Activated T-cell treated with anti-CD3 and anti-CD28 coated beads, Interleukin-2, amount 50 U/mL, for 72 hours (primary cell): Measurements from ENCODE around the gene TBCD. TPM values are rescaled to one million over a fixed set of nuclear protein-coding genes. Genes with fewer than 3 reads are reported as not detected.

Experiments
- ATAC-seq, 2 donors: fragments of 150-1000 bp; cut with Tn5 transposase; replicated peaks in 1 of 2; 2 replicates each; pipeline ENCODE4 v1.10.0; 2021; ENCODE audit warnings: moderate library complexity in 2 of 2, mild to moderate bottlenecking in 1 of 2
- DNase-seq, 2 donors: peaks; one replicate each; pipeline ENCODE4 v3.0.0; 2021 to 2022; ENCODE audit warnings: mixed read lengths in 1 of 2
- H3K27ac Mint-ChIP-seq: one replicate; pipeline ENCODE4 v1.8.0; 2022; ENCODE audit warnings: mild to moderate bottlenecking, moderate library complexity, mixed read lengths
- H3K27me3 Mint-ChIP-seq: one replicate; pipeline ENCODE4 v1.8.0; 2022; ENCODE audit warnings: low read depth, mixed read lengths
- H3K36me3 Mint-ChIP-seq, 2 donors: one replicate each; pipeline ENCODE4 v1.8.0; 2022; ENCODE audit warnings: mixed read lengths in 2 of 2, mild to moderate bottlenecking in 1 of 2; ENCODE audit not compliant: insufficient read depth in 2 of 2
- H3K4me1 Mint-ChIP-seq: one replicate; pipeline ENCODE4 v1.8.0; 2022; ENCODE audit warnings: low read depth, mixed read lengths
- H3K4me3 Mint-ChIP-seq, 2 donors: one replicate each; pipeline ENCODE4 v1.8.0; 2022; ENCODE audit warnings: mild to moderate bottlenecking in 2 of 2, mixed read lengths in 2 of 2, moderate library complexity in 2 of 2
- H3K9me3 Mint-ChIP-seq, 2 donors: one replicate each; pipeline ENCODE4 v1.8.0; 2022; ENCODE audit warnings: mixed read lengths in 2 of 2
- total RNA-seq, 2 donors: library from RNA; stranded (reverse); gene quantifications; one replicate each; pipeline ENCODE4 v1.2.3, GENCODE V29; 2022

The TBCD gene
- total RNA-seq, 2 donors from 2014 or later: 112 to 134 TPM

GRCh38 chr17:82716203-82717010 lies 35.5 kb upstream of the TBCD start, which contains the start of gene FN3KRP:
Gene FN3KRP (plus strand): TSS chr17:82716706. CDS start chr17:82716756, 50 bp downstream.
- Mint-ChIP-seq H3K36me3 (peaks cover 2% of the 10 kb centered on the region in 2 donors), H3K27me3 (no peaks in the 10 kb centered on the region), H3K4me3 (peak within 1 kb of the TSS; percentile 87 to 98), H3K9me3 (no peaks in the 10 kb centered on the region), H3K4me1 (peaks cover 12% of the 10 kb centered on the region), H3K27ac (peak within 1 kb of the TSS; percentile 36)
- ATAC-seq (peak; percentile 92), DNase-seq (peak; percentile 91 to 94)

DNA sequence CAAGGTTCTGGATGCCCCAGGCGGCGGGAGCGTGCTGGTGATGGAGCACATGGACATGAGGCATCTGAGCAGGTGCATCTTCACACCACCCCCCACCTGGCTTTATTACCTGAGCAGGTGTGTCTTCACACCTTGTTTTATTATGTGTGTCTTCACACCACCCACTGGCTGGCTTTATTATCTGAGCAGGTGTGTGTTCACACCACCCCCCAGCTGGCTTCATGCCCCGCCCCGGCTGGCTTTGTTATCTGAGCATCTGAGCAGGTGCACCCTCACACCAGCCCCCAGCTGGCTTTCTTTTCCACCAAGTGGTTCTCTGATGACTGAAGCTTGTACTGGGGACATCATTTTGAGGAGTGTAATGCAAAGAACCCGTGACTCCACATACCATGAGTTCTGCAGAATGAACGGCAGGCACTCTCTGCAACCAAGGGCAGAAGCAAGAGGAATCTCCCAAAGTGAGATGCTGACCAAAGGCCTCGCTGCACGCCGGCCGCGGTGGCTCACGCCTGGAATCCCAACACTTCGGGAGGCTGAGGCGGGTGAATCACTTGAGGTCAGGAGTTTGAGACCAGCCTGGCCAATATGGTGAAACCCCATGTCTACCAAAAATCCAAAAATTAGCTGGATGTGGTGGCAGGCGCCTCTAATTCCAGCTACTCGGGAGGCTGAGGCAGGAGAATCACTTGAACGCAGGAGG lies 32.7 kb upstream of the TBCD start:
- Mint-ChIP-seq H3K4me1 (peaks cover 12% of the 10 kb centered on the region), H3K27me3 (no peaks in the 10 kb centered on the region), H3K4me3 (no peak overlapping the region), H3K9me3 (no peaks in the 10 kb centered on the region), H3K36me3 (peaks cover 7 to 12% of the 10 kb centered on the region in 2 donors), H3K27ac (no peak overlapping the region)
- ATAC-seq (no peak), DNase-seq (no peak)

GRCh38 chr17:82720204-82720603 lies 31.7 kb upstream of the TBCD start:
- Mint-ChIP-seq H3K9me3 (no peaks in the 10 kb centered on the region), H3K27me3 (no peaks in the 10 kb centered on the region), H3K27ac (no peak overlapping the region), H3K4me1 (peaks cover 12% of the 10 kb centered on the region), H3K36me3 (peaks cover 7 to 12% of the 10 kb centered on the region in 2 donors), H3K4me3 (no peak overlapping the region)
- DNase-seq (no peak), ATAC-seq (no peak)

DNA sequence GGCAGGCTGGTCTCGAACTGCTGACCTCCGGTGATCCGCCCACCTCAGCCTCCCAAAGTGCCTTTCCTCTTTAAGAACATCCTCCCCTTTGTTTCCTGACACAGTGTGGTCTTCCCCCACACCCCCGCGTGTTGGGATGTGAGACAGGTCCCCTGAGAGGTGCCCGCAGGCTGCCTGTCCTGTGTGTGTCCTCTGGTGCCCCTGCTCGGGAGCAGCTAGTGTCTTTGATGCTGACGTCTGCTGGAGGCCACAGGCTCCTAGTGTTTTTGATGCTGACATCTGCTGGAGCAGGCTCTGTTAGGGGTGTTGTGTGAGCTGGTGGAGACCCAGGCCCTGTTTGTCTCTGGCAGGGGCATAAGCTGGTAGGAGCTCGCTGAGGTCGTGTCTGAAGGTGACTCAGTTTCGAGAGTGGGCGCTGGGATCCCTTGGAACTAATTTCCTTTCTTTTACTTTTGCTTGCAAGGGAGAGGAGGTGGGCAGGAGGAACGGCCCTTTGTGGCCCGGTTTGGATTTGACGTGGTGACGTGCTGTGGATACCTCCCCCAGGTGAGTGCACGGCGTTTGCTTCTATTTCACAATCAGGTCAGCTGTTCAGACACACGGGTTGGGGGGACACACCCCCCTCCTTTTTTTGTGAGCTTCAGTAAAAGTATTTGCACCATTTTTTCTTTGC lies 29.4 kb upstream of the TBCD start:
- Mint-ChIP-seq H3K36me3 (peaks cover 7 to 10% of the 10 kb centered on the region in 2 donors), H3K9me3 (no peaks in the 10 kb centered on the region), H3K27me3 (no peaks in the 10 kb centered on the region), H3K27ac (no peak overlapping the region), H3K4me3 (no peak overlapping the region), H3K4me1 (peaks cover 8% of the 10 kb centered on the region)
- ATAC-seq (no peak), DNase-seq (no peak)

GRCh38 chr17:82723169-82723807 lies 28.6 kb upstream of the TBCD start:
- no peak for ATAC-seq
- Mint-ChIP-seq H3K9me3 (no peaks in the 10 kb centered on the region), H3K27ac (no peak overlapping the region), H3K4me1 (peaks cover under 1% of the 10 kb centered on the region), H3K27me3 (no peaks in the 10 kb centered on the region), H3K36me3 (peaks cover 6 to 10% of the 10 kb centered on the region in 2 donors), H3K4me3 (no peak overlapping the region)
- DNase-seq: no peak

GRCh38 chr17:82726427-82726826 lies 25.4 kb upstream of the TBCD start:
- DNase-seq (no peak), ATAC-seq (no peak)
- Mint-ChIP-seq H3K36me3 (peaks cover 6 to 15% of the 10 kb centered on the region in 2 donors), H3K27me3 (no peaks in the 10 kb centered on the region), H3K4me3 (no peak overlapping the region), H3K27ac (no peak overlapping the region), H3K9me3 (no peaks in the 10 kb centered on the region), H3K4me1 (no peaks in the 10 kb centered on the region)

DNA sequence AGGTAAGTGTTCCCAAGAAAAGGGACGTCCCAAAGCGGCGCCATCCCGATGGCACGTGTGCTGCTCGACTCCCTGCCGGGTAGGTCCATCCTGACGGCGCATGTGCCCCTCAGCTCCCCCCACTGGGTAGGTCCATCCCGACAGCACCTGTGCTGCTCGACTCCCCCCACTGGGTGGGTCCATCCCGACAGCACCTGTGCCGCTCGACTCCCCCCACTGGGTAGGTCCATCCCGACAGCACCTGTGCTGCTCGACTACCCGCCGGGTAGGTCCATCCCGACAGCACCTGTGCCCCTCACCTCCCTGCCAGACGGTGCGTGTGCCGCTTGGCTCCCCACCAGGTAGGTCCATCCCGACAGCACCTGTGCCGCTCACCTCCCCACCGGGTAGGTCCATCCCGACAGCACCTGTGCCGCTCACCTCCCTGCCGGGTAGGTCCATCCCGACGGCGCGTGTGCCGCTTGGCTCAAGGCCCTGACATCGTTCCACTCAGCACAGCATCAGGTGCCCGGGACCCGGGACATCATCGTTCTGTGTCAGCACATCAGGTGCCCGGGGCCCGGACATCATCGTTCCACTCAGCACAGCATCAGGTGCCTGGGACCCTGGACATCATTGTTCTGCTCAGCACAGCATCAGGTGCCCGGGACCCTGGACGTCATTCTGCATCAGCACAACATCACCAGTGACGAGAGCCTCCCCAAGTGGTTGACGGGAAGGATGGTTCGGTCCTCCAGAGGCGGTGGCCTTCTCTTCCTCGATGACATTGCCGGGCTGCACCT lies 22.2 kb upstream of the TBCD start:
- no peaks in the 10 kb centered on the region for H3K4me1 Mint-ChIP-seq
- H3K9me3 Mint-ChIP-seq: peaks cover 5 to 7% of the 10 kb centered on the region in 2 donors
- no peak for ATAC-seq

GRCh38 chr17:82732118-82732743 lies 19.6 kb upstream of the TBCD start:
- H3K36me3 Mint-ChIP-seq: peaks cover 6 to 21% of the 10 kb centered on the region in 2 donors

More for the DNA sequence above, 22.2 kb upstream of the TBCD start:
- no peak overlapping the region for H3K27ac Mint-ChIP-seq
- no peaks in the 10 kb centered on the region for H3K27me3 Mint-ChIP-seq
- peaks cover 6 to 21% of the 10 kb centered on the region in 2 donors for H3K36me3 Mint-ChIP-seq
- no peak for DNase-seq
- H3K4me3 Mint-ChIP-seq: no peak overlapping the region

DNA sequence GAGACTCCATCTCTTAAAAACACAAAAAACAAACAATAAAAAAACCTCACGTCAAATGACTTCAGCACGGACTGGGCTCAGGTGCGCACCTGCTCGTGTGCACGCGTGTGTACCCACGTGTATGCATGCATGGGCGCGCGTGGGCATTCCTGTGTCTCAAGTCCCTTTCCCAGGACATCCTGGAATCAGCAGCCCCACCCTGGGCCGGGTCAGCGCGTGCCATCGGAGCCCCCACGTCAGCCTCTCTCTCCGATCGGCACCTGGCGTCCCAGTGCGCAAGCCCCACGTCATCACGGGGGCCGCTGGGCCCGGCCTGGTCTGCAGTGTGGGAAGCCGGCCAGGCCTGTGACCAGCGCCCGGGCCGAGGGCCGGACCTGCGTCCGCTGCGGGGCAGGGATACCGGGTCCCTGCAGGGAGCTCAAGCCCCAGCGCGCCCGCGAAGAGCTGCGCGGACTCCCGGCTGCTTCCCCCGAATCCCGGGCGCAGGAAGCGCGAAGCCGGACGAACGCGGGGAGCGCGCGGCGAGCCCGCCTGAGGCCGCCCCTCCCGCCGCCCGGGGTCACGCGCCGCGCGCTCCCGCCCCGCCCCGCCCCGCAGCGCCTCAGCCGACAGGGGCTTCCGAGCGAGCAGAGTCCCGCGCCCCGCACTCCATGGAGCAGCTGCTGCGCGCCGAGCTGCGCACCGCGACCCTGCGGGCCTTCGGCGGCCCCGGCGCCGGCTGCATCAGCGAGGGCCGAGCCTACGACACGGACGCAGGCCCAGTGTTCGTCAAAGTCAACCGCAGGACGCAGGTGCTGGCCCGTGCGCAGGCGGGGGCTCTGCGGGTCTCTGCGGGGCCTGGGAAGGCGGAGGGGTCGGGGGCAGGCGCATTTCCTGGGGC lies 16.6 kb upstream of the TBCD start, which contains the start of gene FN3K:
Gene FN3K, plus strand, starts transcription at position 629 of the 880 bp plus-strand sequence. Its CDS starts 22 bp downstream, at position 651.
- Mint-ChIP-seq H3K27me3 (no peaks in the 10 kb centered on the region), H3K4me3 (peak within 1 kb of the TSS; percentile 58 to 62), H3K4me1 (no peaks in the 10 kb centered on the region), H3K9me3 (peaks cover 5 to 9% of the 10 kb centered on the region in 2 donors), H3K27ac (no peak within 1 kb of the TSS), H3K36me3 (peaks cover 8 to 20% of the 10 kb centered on the region in 2 donors)
- no peak for DNase-seq
- ATAC-seq: peak; percentile 63

More at GRCh38 chr17:82732118-82732743, 19.6 kb upstream of the TBCD start:
- no peaks in the 10 kb centered on the region for H3K4me1 Mint-ChIP-seq
- peaks cover 5 to 7% of the 10 kb centered on the region in 2 donors for H3K9me3 Mint-ChIP-seq
- no peak for DNase-seq
- no peak overlapping the region for H3K27ac Mint-ChIP-seq
- no peaks in the 10 kb centered on the region for H3K27me3 Mint-ChIP-seq
- ATAC-seq: no peak
- H3K4me3 Mint-ChIP-seq: no peak overlapping the region

GRCh38 chr17:82736511-82737185 lies 15.2 kb upstream of the TBCD start:
- Mint-ChIP-seq H3K4me3 (no peak overlapping the region), H3K9me3 (peaks cover 11 to 17% of the 10 kb centered on the region in 2 donors), H3K27ac (no peak overlapping the region), H3K4me1 (no peaks in the 10 kb centered on the region), H3K36me3 (peaks cover 17 to 28% of the 10 kb centered on the region in 2 donors), H3K27me3 (no peaks in the 10 kb centered on the region)
- ATAC-seq: no peak
- no peak for DNase-seq
